HepG2 (cell line): ENCODE measurements around the gene KIF1B. TPM values are rescaled to one million over a fixed set of nuclear protein-coding genes. Genes with fewer than 3 reads are reported as not detected.

ENCODE experiments used
- BCL3 ChIP-seq: sonication (generic); formaldehyde crosslinking; IDR thresholded peaks from 2 replicates; pipeline ENCODE4 v1.5.1; 2020; ENCODE audit warnings: mild to moderate bottlenecking, missing genetic modification reagents, moderate library complexity
- BHLHE40 ChIP-seq: IDR thresholded peaks from 2 replicates; pipeline ENCODE4 v1.6.1; 2011; ENCODE audit warnings: low read length, improper control_type of control experiment
- CCAR2 ChIP-seq: fragments of 200-400 bp; formaldehyde crosslinking; optimal IDR thresholded peaks from 2 replicates; pipeline ENCODE3; 2018; ENCODE audit warnings: low read depth, mild to moderate bottlenecking, low read length, moderate library complexity
- CSRNP2 ChIP-seq: sonication (generic); formaldehyde crosslinking; conservative IDR thresholded peaks from 2 replicates; pipeline ENCODE4 v1.8.0; 2022; ENCODE audit warnings: low read depth, missing genetic modification reagents
- HMG20B ChIP-seq: conservative IDR thresholded peaks from 2 replicates; pipeline ENCODE4 v1.6.1; 2016; ENCODE audit warnings: missing genetic modification reagents, missing compliant biosample characterization
- KLF12 ChIP-seq: sonication (generic); formaldehyde crosslinking; IDR thresholded peaks from 2 replicates; pipeline ENCODE4 v1.4.0; 2020; ENCODE audit warnings: missing genetic modification reagents, borderline replicate concordance
- MAFG ChIP-seq: sonication (generic); formaldehyde crosslinking; IDR thresholded peaks from 2 replicates; pipeline ENCODE4 v1.5.1; 2020; ENCODE audit warnings: mild to moderate bottlenecking, missing genetic modification reagents
- NFATC3 ChIP-seq: sonication (generic); formaldehyde crosslinking; IDR thresholded peaks from 2 replicates; pipeline ENCODE4 v1.5.1; 2020; ENCODE audit warnings: mild to moderate bottlenecking, missing genetic modification reagents
- PAXIP1 ChIP-seq: sonication (generic); formaldehyde crosslinking; conservative IDR thresholded peaks from 2 replicates; pipeline ENCODE4 v1.4.0; 2020; ENCODE audit warnings: mild to moderate bottlenecking, missing genetic modification reagents, moderate library complexity
- PRPF4 ChIP-seq: fragments of 200-400 bp; formaldehyde crosslinking; IDR thresholded peaks from 2 replicates; pipeline ENCODE4 v1.6.1; 2016; ENCODE audit warnings: low read length, low read depth; ENCODE audit not compliant: poor library complexity, severe bottlenecking
- SETDB1 ChIP-seq: sonication (generic); formaldehyde crosslinking; IDR thresholded peaks from 2 replicates; pipeline ENCODE4 v1.5.1; 2020; ENCODE audit warnings: missing genetic modification reagents, mild to moderate bottlenecking, borderline replicate concordance
- SNAI1 ChIP-seq: sonication (generic); formaldehyde crosslinking; IDR thresholded peaks from 2 replicates; pipeline ENCODE4 v1.5.0; 2020; ENCODE audit warnings: mild to moderate bottlenecking, missing genetic modification reagents, borderline replicate concordance
- SRSF9 ChIP-seq: fragments of 200-400 bp; formaldehyde crosslinking; IDR thresholded peaks from 2 replicates; pipeline ENCODE4 v1.6.1; 2018; ENCODE audit warnings: borderline replicate concordance, mild to moderate bottlenecking, low read depth, low read length; ENCODE audit not compliant: insufficient read depth, poor library complexity, severe bottlenecking
- TBX2 ChIP-seq: sonication (generic); formaldehyde crosslinking; IDR thresholded peaks from 2 replicates; pipeline ENCODE4 v1.5.0; 2020; ENCODE audit warnings: missing genetic modification reagents, mild to moderate bottlenecking, borderline replicate concordance
- WIZ ChIP-seq: sonication (generic); formaldehyde crosslinking; IDR thresholded peaks from 2 replicates; pipeline ENCODE4 v1.5.1; 2020; ENCODE audit warnings: mild to moderate bottlenecking, missing genetic modification reagents
- ZBTB43 ChIP-seq: sonication (generic); formaldehyde crosslinking; conservative IDR thresholded peaks from 2 replicates; pipeline ENCODE4 v1.4.0; 2020; ENCODE audit warnings: missing genetic modification reagents
- ZFP41 ChIP-seq: sonication (generic); formaldehyde crosslinking; IDR thresholded peaks from 2 replicates; pipeline ENCODE4 v1.4.0; 2020; ENCODE audit warnings: mild to moderate bottlenecking, missing genetic modification reagents, borderline replicate concordance
- ZNF253 ChIP-seq: sonication (generic); formaldehyde crosslinking; IDR thresholded peaks from 2 replicates; pipeline ENCODE4 v1.8.0; 2022; ENCODE audit warnings: mild to moderate bottlenecking, missing genetic modification reagents, borderline replicate concordance
- ZNF576 ChIP-seq: sonication (generic); formaldehyde crosslinking; IDR thresholded peaks from 2 replicates; pipeline ENCODE4 v1.4.0; 2020; ENCODE audit warnings: mild to moderate bottlenecking, missing genetic modification reagents
- ZNF761 ChIP-seq: sonication (generic); formaldehyde crosslinking; conservative IDR thresholded peaks from 2 replicates; pipeline ENCODE4 v1.4.0; 2020; ENCODE audit warnings: mild to moderate bottlenecking, missing genetic modification reagents
- polyA plus RNA-seq, 8 experiments: library from polyadenylated mRNA; depleted of rRNA in 3 of 8; stranded (reverse) in 7 of 8; unstranded in 1 of 8; fragments of >200 nt; fragmentation: Illumina TruSeq in 4 of 8; extraction: Trizol in 4 of 8; gene quantifications; 2 replicates each; pipeline versions ENCODE4 v1.2.1 to v1.2.3, GENCODE V29; 2011 to 2016; ENCODE audit warnings: low read depth in 4 of 8, missing spikeins in 1 of 8, mixed read lengths in 1 of 8; ENCODE audit not compliant: insufficient read depth in 1 of 8
- total RNA-seq, 5 experiments: library from RNA; depleted of rRNA; stranded (reverse); fragments of >200 nt; fragmentation: Illumina TruSeq; extraction: Trizol; gene quantifications; 2 replicates each; pipeline ENCODE4 v1.2.3, GENCODE V29; 2016; ENCODE audit warnings: low read depth in 1 of 5

The KIF1B gene
- total and polyA plus RNA-seq, 2 of the 13 experiments (the other 11 are each of a cell fraction or from before 2014, with no cell fraction given) = 26.7 to 32.5 TPM

GRCh38 chr1:10398734-10399443 is 188.5 kb downstream of the KIF1B start, which contains the start of gene PGD (continued):
- peak; percentile 63 for TF ChIP-seq PAXIP1 (CRISPR knock-in tag)
- peak; percentile 89 for TF ChIP-seq TBX2
- TF ChIP-seq SNAI1 (CRISPR knock-in tag) = peak; percentile 56; the same call in 1 of the 2 replicates
- TF ChIP-seq HMG20B (CRISPR knock-in tag) = peak; percentile 61; the same call in 1 of the 2 replicates
- peak; percentile 85 for TF ChIP-seq ZBTB43 (CRISPR knock-in tag)
- TF ChIP-seq CSRNP2 (CRISPR knock-in tag) = 0 out of 2 replicates have a peak, but pooled peaks have one; percentile 81
- TF ChIP-seq WIZ (CRISPR knock-in tag) = no peak; the same call in 1 of the 2 replicates
- TF ChIP-seq SRSF9 = no peak
- TF ChIP-seq MAFG (CRISPR knock-in tag) = no peak
- peak; percentile 53 for TF ChIP-seq BHLHE40
- TF ChIP-seq BCL3 (CRISPR knock-in tag) = peak; percentile 96
- no peak for TF ChIP-seq ZNF576 (CRISPR knock-in tag)
- TF ChIP-seq KLF12 = no peak; the same call in 1 of the 2 replicates
- peak; percentile 82; the same call in 1 of the 2 replicates for TF ChIP-seq ZFP41 (CRISPR knock-in tag)
- no peak for TF ChIP-seq SETDB1
- TF ChIP-seq CCAR2 = no peak
- no peak for TF ChIP-seq PRPF4
- 0 out of 2 replicates have a peak, but pooled peaks have one; percentile 42 for TF ChIP-seq ZNF253
- peak; percentile 89 for TF ChIP-seq ZNF761 (CRISPR knock-in tag)
- TF ChIP-seq NFATC3 = no peak
